Measurements from ENCODE around the gene TREML1. TPM values are rescaled to one million over a fixed set of nuclear protein-coding genes. Genes with fewer than 3 reads are reported as not detected.

Gene TREML1
- total and polyA plus RNA-seq, 2 experiments from 2014 or later = not detected

DNA sequence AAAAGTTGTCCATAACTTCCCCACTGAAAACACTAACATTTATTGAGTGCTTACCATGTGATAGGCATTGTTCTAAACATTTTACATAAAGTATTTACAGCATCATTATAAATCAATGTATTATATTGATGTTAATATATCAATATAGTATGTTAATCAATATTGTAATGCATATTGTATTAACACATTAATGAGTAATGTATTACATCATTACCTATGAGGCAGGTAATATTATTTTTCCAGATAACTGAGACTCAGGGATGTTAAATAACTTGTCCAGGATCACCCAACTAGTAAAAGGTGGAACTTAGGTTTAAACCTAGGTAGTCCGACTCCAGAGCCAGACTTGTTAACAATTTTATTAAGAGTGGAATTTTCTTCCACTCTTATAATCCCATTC lies 20.9 kb upstream of the TREML1 start:
- H3K4me1 ChIP-seq (ENCODE audit: insufficient read depth) = no peaks in the 10 kb centered on the region
- H3K9me2 ChIP-seq (ENCODE audit: insufficient read depth) = no peaks in the 10 kb centered on the region
- 0 out of 2 replicates have a peak, but pooled peaks cover 6% of the 10 kb centered on the region for H3K27me3 ChIP-seq (replicated peaks; ENCODE audit: insufficient read depth)
- in situ Hi-C loops (cut with MboI) = no loop called here
- no peak overlapping the region for H3K4me2 ChIP-seq (ENCODE audit: unreplicated experiment)
- no peak overlapping the region for H3K4me3 ChIP-seq
- H3F3A ChIP-seq (ENCODE audit: insufficient read depth) = no peaks in the 10 kb centered on the region
- TF ChIP-seq EZH2 (IDR thresholded peaks at IDR 0.05; ENCODE audit: insufficient read depth, poor library complexity, severe bottlenecking) = no peak
- no peak for TF ChIP-seq EZH2phosphoT487 (IDR thresholded peaks at IDR 0.05; ENCODE audit: insufficient read depth, low read depth)
- no peaks in the 10 kb centered on the region for H3K36me3 ChIP-seq (ENCODE audit: low read depth)
- H3K79me2 ChIP-seq (ENCODE audit: insufficient read depth) = no peaks in the 10 kb centered on the region
- no peaks in the 10 kb centered on the region for H3K9me3 ChIP-seq (ENCODE audit: low read depth)
- no peak overlapping the region for H3K27ac ChIP-seq
- WGBS, 2 experiments (ENCODE audit: low coverage in 1 of 2, low lambda C conversion rate in 2 of 2, missing lambda C conversion rate in 2 of 2) = 71 to 77% methylated on average over 1 of the region's 1 CpG
- H2AFZ ChIP-seq = no peak overlapping the region
- H4K20me1 ChIP-seq (ENCODE audit: insufficient read depth) = no peaks in the 10 kb centered on the region
- no peak overlapping the region for H3K9ac ChIP-seq
- no peak for DNase-seq

DNA sequence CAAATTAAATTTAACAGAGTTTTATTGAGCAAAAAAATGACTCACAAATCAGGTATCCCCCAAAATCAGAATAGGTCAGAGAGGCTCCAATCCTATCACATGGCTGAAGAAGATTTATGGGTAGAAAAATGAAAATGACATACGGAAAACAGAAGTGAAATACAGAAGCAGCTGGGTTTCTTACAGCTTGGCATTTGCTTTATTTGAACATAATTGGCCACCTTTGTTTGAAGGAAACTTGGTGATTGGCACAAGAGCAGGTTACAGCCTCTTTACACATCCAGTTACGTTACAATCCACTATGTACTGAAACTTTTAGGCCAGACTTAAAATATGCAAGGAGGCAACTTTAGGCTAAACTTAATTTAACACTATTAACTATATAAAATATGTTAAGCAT lies 20.5 kb upstream of the TREML1 start:
- H3K27me3 ChIP-seq (replicated peaks; ENCODE audit: insufficient read depth) = 0 out of 2 replicates have a peak, but pooled peaks cover 6% of the 10 kb centered on the region
- H3K4me1 ChIP-seq (ENCODE audit: insufficient read depth) = no peaks in the 10 kb centered on the region
- in situ Hi-C loops (cut with MboI) = no loop called here
- TF ChIP-seq EZH2phosphoT487 (IDR thresholded peaks at IDR 0.05; ENCODE audit: insufficient read depth, low read depth) (no peak), EZH2 (IDR thresholded peaks at IDR 0.05; ENCODE audit: insufficient read depth, poor library complexity, severe bottlenecking) (no peak)
- H3K4me3 ChIP-seq = no peak overlapping the region
- no peaks in the 10 kb centered on the region for H3F3A ChIP-seq (ENCODE audit: insufficient read depth)
- 37 to 51% methylated on average over 2 of the region's 2 CpGs for WGBS, 2 experiments (ENCODE audit: low coverage in 1 of 2, low lambda C conversion rate in 2 of 2, missing lambda C conversion rate in 2 of 2)
- no peak overlapping the region for H3K4me2 ChIP-seq (ENCODE audit: unreplicated experiment)
- no peak overlapping the region for H2AFZ ChIP-seq
- H3K27ac ChIP-seq = no peak overlapping the region
- H3K79me2 ChIP-seq (ENCODE audit: insufficient read depth) = no peaks in the 10 kb centered on the region
- no peaks in the 10 kb centered on the region for H3K9me2 ChIP-seq (ENCODE audit: insufficient read depth)
- no peaks in the 10 kb centered on the region for H4K20me1 ChIP-seq (ENCODE audit: insufficient read depth)
- H3K36me3 ChIP-seq (ENCODE audit: low read depth) = no peaks in the 10 kb centered on the region
- H3K9ac ChIP-seq = no peak overlapping the region
- DNase-seq = no peak
- no peaks in the 10 kb centered on the region for H3K9me3 ChIP-seq (ENCODE audit: low read depth)

DNA sequence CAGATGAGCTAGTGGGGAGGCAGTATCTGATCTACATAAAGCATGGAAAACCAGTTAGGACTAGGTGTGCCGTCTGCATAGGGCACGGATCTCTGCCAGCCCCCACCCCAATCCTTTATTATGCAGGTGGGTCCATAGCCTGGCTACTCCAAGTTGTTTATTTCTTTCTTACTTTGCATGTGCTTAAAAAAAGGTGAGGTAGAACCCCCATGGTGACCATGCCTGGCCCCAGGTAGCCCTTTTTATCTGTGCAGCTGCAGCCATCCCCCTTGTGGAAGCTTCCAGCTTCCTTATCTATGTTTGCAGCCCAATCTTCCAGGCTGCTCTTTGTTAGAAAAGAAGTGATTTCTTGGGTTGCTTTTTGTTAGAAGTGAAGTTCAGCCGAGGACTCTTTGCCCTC lies 17.8 kb upstream of the TREML1 start:
- H3F3A ChIP-seq (ENCODE audit: insufficient read depth) = no peaks in the 10 kb centered on the region
- no peak overlapping the region for H3K4me3 ChIP-seq
- H3K9me3 ChIP-seq (ENCODE audit: low read depth) = no peaks in the 10 kb centered on the region
- 0 out of 2 replicates have a peak, but pooled peaks cover 6% of the 10 kb centered on the region for H3K27me3 ChIP-seq (replicated peaks; ENCODE audit: insufficient read depth)
- H3K27ac ChIP-seq = no peak overlapping the region
- H3K9ac ChIP-seq = no peak overlapping the region
- 16 to 32% methylated on average over 3 of the region's 3 CpGs for WGBS, 2 experiments (ENCODE audit: low coverage in 1 of 2, low lambda C conversion rate in 2 of 2, missing lambda C conversion rate in 2 of 2)
- DNase-seq = no peak
- no peak overlapping the region for H2AFZ ChIP-seq
- no peaks in the 10 kb centered on the region for H3K9me2 ChIP-seq (ENCODE audit: insufficient read depth)
- H3K4me2 ChIP-seq (ENCODE audit: unreplicated experiment) = no peak overlapping the region
- no peaks in the 10 kb centered on the region for H3K79me2 ChIP-seq (ENCODE audit: insufficient read depth)
- no peaks in the 10 kb centered on the region for H3K36me3 ChIP-seq (ENCODE audit: low read depth)
- TF ChIP-seq EZH2 (IDR thresholded peaks at IDR 0.05; ENCODE audit: insufficient read depth, poor library complexity, severe bottlenecking) (no peak), EZH2phosphoT487 (IDR thresholded peaks at IDR 0.05; ENCODE audit: insufficient read depth, low read depth) (no peak)
- H4K20me1 ChIP-seq (ENCODE audit: insufficient read depth) = no peaks in the 10 kb centered on the region
- in situ Hi-C loops (cut with MboI) = no loop called here
- no peaks in the 10 kb centered on the region for H3K4me1 ChIP-seq (ENCODE audit: insufficient read depth)

DNA sequence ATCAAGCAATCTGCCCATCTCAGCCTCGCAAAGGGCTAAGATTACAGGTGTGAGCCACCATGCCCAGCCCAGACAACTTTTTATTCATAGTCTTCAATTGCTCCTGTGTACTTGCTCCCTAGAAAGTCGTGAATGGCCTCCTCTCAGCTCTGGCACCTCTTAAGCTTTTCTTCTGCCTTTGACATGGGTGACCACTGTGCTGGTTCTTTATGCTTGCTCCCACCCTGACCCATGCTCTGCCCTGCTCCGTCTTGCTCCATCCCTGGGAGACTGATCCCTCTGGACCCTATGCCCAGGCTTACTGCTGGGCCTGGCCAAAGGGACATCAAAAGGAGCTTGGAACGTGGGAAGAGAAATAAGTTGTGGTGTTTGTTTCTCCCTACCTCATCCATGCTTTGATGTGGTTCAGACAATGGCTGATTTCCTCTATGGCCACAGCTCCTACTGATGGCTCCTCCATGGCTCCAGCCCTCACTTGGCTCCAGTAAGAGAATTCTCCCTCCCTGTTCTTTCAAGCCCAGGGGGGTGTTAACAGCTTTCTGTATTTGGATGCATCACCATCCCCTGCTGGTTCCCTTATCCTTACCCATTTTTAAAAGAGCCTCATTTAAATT lies 16.5 kb upstream of the TREML1 start:
- TF ChIP-seq EZH2 (IDR thresholded peaks at IDR 0.05; ENCODE audit: insufficient read depth, poor library complexity, severe bottlenecking) (no peak), EZH2phosphoT487 (IDR thresholded peaks at IDR 0.05; ENCODE audit: insufficient read depth, low read depth) (no peak)
- H3K79me2 ChIP-seq (ENCODE audit: insufficient read depth) = no peaks in the 10 kb centered on the region
- H4K20me1 ChIP-seq (ENCODE audit: insufficient read depth) = no peaks in the 10 kb centered on the region
- H2AFZ ChIP-seq = no peak overlapping the region
- no peak overlapping the region for H3K9ac ChIP-seq
- WGBS, 2 experiments (ENCODE audit: low coverage in 1 of 2, low lambda C conversion rate in 2 of 2, missing lambda C conversion rate in 2 of 2) = 29 to 36% methylated on average over 4 of the region's 4 CpGs
- H3K9me3 ChIP-seq (ENCODE audit: low read depth) = no peaks in the 10 kb centered on the region
- no peaks in the 10 kb centered on the region for H3K4me1 ChIP-seq (ENCODE audit: insufficient read depth)
- H3K36me3 ChIP-seq (ENCODE audit: low read depth) = no peaks in the 10 kb centered on the region
- H3K27me3 ChIP-seq (replicated peaks; ENCODE audit: insufficient read depth) = no peaks in the 10 kb centered on the region
- H3K4me2 ChIP-seq (ENCODE audit: unreplicated experiment) = no peak overlapping the region
- H3K9me2 ChIP-seq (ENCODE audit: insufficient read depth) = no peaks in the 10 kb centered on the region
- in situ Hi-C loops (cut with MboI) = no loop called here
- H3F3A ChIP-seq (ENCODE audit: insufficient read depth) = no peaks in the 10 kb centered on the region
- no peak for DNase-seq
- no peak overlapping the region for H3K4me3 ChIP-seq
- H3K27ac ChIP-seq = no peak overlapping the region
